ENCODE data around the gene TBC1D17. TPM values are rescaled to one million over a fixed set of nuclear protein-coding genes. Genes with fewer than 3 reads are reported as not detected.

The TBC1D17 gene
- total RNA-seq, 1 donor: 16.3 TPM

DNA sequence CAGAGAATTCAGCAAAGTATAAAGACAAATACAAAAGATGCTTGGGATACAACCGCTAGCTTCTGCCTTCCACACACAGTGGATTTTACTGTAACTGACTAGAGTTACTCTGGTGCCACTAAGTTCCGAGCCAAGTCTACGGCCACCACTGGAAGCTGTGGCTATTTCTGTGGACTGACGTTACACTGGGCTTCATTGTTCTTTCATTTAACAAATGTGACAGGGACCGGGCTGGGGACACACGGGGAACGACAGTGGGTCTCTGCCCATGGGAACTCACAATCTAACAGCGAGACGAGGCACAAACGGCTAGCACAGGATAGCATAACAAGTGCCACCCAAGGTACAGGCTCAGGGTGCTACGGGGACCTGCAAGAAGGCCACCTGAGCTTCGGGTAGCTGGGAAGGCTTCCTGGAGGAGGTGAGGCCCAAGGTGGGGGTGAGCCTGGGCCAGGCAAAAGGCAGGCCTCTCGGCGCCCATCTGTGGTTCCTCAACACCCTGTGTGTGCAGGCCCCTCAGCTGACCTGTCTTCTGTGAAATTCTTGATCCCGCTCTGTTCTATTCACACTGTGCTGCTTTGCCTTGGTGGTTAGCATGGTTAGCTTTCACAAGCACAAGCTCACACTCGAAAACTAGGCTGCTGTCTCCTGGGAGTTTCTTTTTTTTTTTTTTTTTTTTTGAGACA lies 29.5 kb downstream of the TBC1D17 start:
- TF ChIP-seq CTCF (IDR thresholded peaks at IDR 0.05; ENCODE audit: insufficient read depth, low read length): no peak
- no peak overlapping the region for H3K4me3 ChIP-seq (ENCODE audit: low read depth, low read length)
- no peak for DNase-seq (ENCODE audit: low read depth)

DNA sequence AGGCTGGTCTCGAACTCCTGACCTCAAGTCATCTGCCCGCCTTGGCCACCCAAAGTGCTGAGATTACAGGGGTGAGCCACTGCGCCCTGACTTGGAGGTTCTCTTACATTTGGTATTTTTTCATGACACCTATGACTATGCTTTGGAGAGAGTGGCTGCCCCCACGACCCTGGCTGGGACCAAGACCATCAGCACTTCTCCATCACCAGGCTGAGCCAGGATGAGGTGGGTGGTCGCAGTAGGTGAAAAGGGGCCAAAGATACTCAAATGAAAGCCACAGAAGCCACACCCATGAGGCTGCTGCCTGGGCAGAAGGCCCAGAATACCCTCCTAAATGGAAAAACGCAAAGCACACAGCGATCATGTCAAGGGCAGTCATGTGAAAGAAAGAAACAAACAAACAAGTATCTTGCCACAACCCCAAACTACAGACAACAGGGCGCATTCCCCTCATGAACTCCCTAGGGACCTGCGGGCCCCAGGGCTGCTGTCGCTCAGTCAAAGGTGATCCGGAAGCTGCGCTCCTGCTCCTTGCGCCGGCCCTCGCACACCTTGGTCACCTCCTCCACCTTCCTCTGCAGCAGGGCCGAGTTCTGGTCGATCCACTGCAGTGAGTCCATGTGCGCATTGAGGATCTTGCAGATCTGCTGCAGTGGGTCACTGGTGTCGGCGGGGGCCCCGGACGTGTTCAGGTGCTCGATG lies 30.4 kb downstream of the TBC1D17 start:
- no peak for TF ChIP-seq CTCF (IDR thresholded peaks at IDR 0.05; ENCODE audit: insufficient read depth, low read length)
- no peak overlapping the region for H3K4me3 ChIP-seq (ENCODE audit: low read depth, low read length)
- DNase-seq (ENCODE audit: low read depth): no peak

DNA sequence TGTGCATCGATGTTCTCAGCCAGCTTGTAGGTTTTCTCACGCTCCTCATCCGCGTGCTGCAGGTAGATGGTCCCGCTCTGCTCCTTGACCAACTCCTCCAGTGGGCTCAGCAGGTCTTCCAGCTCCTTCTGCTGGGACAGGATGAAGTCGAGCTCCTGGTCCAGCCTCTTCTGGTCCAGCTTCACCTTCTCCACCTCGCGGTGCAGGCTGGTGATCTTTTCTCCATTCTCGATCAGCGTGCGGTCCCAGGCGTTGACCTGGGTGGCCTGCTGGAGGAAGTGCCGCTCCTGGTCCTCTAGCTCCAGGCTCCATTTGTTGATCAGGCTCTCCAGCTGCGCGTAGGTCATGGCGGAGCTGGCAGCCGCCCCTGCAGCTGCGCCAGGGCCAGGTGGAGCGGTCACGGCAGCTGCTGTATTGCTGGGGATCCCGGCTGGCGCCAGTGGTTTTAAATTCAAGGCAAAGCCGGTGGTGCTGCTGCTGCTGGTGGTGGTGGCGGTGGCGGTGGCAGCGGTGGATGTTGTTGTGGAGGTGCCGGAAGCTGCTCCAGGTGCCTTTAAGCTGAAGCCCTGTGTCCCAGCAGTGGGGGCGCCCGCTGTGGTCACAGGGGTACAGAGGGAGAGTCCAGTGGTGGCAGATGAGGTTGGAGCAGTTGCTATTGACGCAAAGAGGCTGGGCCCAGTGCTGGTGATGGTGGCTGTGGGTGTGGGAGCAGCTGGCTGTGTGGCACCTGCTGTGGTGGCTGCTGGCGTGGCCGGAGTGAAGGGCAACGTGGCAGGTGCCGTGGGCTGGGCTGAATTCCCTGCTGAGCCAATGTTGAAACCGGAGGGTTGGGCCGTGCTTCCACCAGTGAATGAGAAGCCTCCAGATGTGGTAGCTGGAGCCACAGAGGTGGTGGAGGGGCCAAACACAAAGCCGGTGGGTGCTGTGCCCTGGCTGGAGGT lies 31.2 kb downstream of the TBC1D17 start:
- no peak for DNase-seq (ENCODE audit: low read depth)
- no peak overlapping the region for H3K4me3 ChIP-seq (ENCODE audit: low read depth, low read length)
- no peak for TF ChIP-seq CTCF (IDR thresholded peaks at IDR 0.05; ENCODE audit: insufficient read depth, low read length)

DNA sequence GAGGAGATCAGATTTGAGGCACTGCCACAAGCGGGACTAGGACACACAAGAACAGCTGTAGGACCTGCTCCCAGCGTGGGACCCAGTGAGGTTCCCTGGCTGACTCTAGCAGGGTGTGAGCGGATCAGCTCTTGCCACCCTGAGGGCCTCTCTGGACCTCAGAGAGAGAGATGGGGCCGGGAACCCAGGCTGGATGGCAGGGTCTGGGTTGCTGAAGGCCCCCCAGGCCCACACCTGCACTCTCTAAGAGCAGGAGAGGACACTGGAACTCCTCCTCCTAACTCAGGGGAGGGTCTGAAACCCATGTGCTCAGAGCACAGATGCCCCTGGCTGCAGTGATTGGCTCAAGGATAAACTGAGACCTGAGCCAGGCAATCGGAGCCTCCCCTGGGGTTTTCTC lies 32.7 kb downstream of the TBC1D17 start:
- TF ChIP-seq CTCF (IDR thresholded peaks at IDR 0.05; ENCODE audit: insufficient read depth, low read length): no peak
- DNase-seq (ENCODE audit: low read depth): no peak

GRCh38 chr19:49911381-49912145 lies 34.1 kb downstream of the TBC1D17 start:
- TF ChIP-seq CTCF (IDR thresholded peaks at IDR 0.05; ENCODE audit: insufficient read depth, low read length): no peak
- H3K4me3 ChIP-seq (ENCODE audit: low read depth, low read length): no peak overlapping the region
- DNase-seq (ENCODE audit: low read depth): no peak

More for the DNA sequence above, 32.7 kb downstream of the TBC1D17 start:
- no peak overlapping the region for H3K4me3 ChIP-seq (ENCODE audit: low read depth, low read length)

Data from fibroblast of the aortic adventitia (primary cell).